Measurements from ENCODE around the gene R3HDM1.

DNA sequence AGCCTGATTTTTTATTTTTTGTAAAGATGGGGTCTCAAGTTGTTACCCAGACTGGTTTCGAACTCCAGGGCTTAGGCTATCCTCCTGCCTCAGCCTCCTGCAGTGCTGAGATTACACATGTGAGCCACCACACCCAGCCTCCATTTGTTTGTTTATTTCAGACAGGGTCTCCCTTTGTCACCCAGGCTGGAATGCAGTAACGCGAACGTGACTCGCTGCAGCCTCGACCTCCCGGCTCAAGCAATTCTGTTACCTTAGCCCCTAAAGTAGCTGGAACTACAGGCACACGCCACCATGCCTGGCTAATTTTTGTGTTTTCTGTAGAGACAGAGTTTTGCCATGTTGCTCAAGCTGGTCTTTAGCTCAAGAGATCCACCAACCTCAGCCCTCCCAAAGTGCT, 237.6 kb downstream of the R3HDM1 start:
- TF ChIP-seq, protein P1, sequence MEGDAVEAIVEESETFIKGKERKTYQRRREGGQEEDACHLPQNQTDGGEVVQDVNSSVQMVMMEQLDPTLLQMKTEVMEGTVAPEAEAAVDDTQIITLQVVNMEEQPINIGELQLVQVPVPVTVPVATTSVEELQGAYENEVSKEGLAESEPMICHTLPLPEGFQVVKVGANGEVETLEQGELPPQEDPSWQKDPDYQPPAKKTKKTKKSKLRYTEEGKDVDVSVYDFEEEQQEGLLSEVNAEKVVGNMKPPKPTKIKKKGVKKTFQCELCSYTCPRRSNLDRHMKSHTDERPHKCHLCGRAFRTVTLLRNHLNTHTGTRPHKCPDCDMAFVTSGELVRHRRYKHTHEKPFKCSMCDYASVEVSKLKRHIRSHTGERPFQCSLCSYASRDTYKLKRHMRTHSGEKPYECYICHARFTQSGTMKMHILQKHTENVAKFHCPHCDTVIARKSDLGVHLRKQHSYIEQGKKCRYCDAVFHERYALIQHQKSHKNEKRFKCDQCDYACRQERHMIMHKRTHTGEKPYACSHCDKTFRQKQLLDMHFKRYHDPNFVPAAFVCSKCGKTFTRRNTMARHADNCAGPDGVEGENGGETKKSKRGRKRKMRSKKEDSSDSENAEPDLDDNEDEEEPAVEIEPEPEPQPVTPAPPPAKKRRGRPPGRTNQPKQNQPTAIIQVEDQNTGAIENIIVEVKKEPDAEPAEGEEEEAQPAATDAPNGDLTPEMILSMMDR (IDR thresholded peaks at IDR 0.05), result no peak
- no peak for TF ChIP-seq POLR2A (IDR thresholded peaks at IDR 0.05)
